HepG2 (cell line): ENCODE data around the gene UBE2D3. TPM values are rescaled to one million over a fixed set of nuclear protein-coding genes. Genes with fewer than 3 reads are reported as not detected.

Experiments used
- BHLHE40 ChIP-seq: IDR thresholded peaks from 2 replicates; pipeline ENCODE4 v1.6.1; 2011; ENCODE audit warnings: low read length, improper control_type of control experiment
- CEBPG ChIP-seq: IDR thresholded peaks from 2 replicates; pipeline ENCODE4 v1.6.1; 2016
- ELF3 ChIP-seq: IDR thresholded peaks from 2 replicates; pipeline ENCODE4 v1.6.1; 2016; ENCODE audit warnings: missing genetic modification reagents, missing compliant biosample characterization
- ELF4 ChIP-seq: sonication (generic); formaldehyde crosslinking; IDR thresholded peaks from 2 replicates; pipeline ENCODE4 v1.5.0; 2020; ENCODE audit warnings: missing genetic modification reagents, mild to moderate bottlenecking, moderate library complexity, borderline replicate concordance
- FOXC1 ChIP-seq: sonication (generic); formaldehyde crosslinking; IDR thresholded peaks from 2 replicates; pipeline ENCODE4 v1.8.0; 2022; ENCODE audit warnings: mild to moderate bottlenecking, missing genetic modification reagents, borderline replicate concordance
- HNRNPL ChIP-seq: fragments of 200-400 bp; formaldehyde crosslinking; IDR thresholded peaks from 2 replicates; pipeline ENCODE4 v1.6.1; 2017; ENCODE audit warnings: mild to moderate bottlenecking, low read depth, low read length
- HOXA7 ChIP-seq: sonication (generic); formaldehyde crosslinking; IDR thresholded peaks from 2 replicates; pipeline ENCODE4 v1.8.1; 2022; ENCODE audit warnings: mild to moderate bottlenecking, missing genetic modification reagents, moderate library complexity
- KLF16 ChIP-seq, 2 experiments: sonication (generic) in 1 of 2; formaldehyde crosslinking in 1 of 2; IDR thresholded peaks; 2 replicates each; pipeline versions ENCODE4 v1.6.1 to v1.8.0; 2016 to 2023; ENCODE audit warnings: missing genetic modification reagents in 2 of 2, missing compliant biosample characterization in 1 of 2
- MAZ ChIP-seq, 2 experiments: sonication (generic) in 1 of 2; formaldehyde crosslinking in 1 of 2; IDR thresholded peaks; 2 replicates each; pipeline versions ENCODE4 v1.5.0 to v1.6.1; 2012 to 2020; ENCODE audit warnings: low read depth in 2 of 2, mild to moderate bottlenecking in 2 of 2, borderline replicate concordance in 1 of 2, improper control_type of control experiment in 1 of 2, low read length in 1 of 2, missing genetic modification reagents in 1 of 2, moderate library complexity in 1 of 2
- MIXL1 ChIP-seq: IDR thresholded peaks from 2 replicates; pipeline ENCODE4 v1.6.1; 2016
- NFIB ChIP-seq: sonication (generic); formaldehyde crosslinking; IDR thresholded peaks from 2 replicates; pipeline ENCODE4 v1.9.0; 2021; ENCODE audit warnings: missing genetic modification reagents, mild to moderate bottlenecking, borderline replicate concordance
- NFKB2 ChIP-seq: sonication (generic); formaldehyde crosslinking; IDR thresholded peaks from 2 replicates; pipeline ENCODE4 v1.4.0; 2020; ENCODE audit warnings: missing genetic modification reagents, borderline replicate concordance
- PAX8 ChIP-seq: sonication (generic); formaldehyde crosslinking; IDR thresholded peaks from 2 replicates; pipeline ENCODE4 v1.8.0; 2022; ENCODE audit warnings: mild to moderate bottlenecking, missing genetic modification reagents, borderline replicate concordance
- PHF21A ChIP-seq: sonication (generic); formaldehyde crosslinking; IDR thresholded peaks from 2 replicates; pipeline ENCODE4 v1.5.0; 2020; ENCODE audit warnings: mild to moderate bottlenecking, missing genetic modification reagents
- PRPF4 ChIP-seq: fragments of 200-400 bp; formaldehyde crosslinking; IDR thresholded peaks from 2 replicates; pipeline ENCODE4 v1.6.1; 2016; ENCODE audit warnings: low read length, low read depth; ENCODE audit not compliant: poor library complexity, severe bottlenecking
- RNF2 ChIP-seq: fragments of 450-650 bp; conservative IDR thresholded peaks from 2 replicates; pipeline ENCODE4 v1.6.1; 2016; ENCODE audit warnings: low read depth
- TCF12 ChIP-seq, 2 experiments: fragments of 450-650 bp in 1 of 2; sonication (generic) in 1 of 2; formaldehyde crosslinking in 1 of 2; IDR thresholded peaks; 2 replicates each; pipeline versions ENCODE4 v1.6.1 to v1.8.0; 2017 to 2022; ENCODE audit warnings: antibody characterized with exemption in 1 of 2, mild to moderate bottlenecking in 1 of 2, missing genetic modification reagents in 1 of 2, moderate library complexity in 1 of 2
- ZKSCAN8 ChIP-seq: IDR thresholded peaks from 2 replicates; pipeline ENCODE4 v1.6.1; 2016; ENCODE audit warnings: borderline replicate concordance, missing genetic modification reagents, missing compliant biosample characterization
- ZNF12 ChIP-seq: sonication (generic); formaldehyde crosslinking; IDR thresholded peaks from 2 replicates; pipeline ENCODE4 v1.5.0; 2020; ENCODE audit warnings: missing genetic modification reagents
- ZNF430 ChIP-seq: sonication (generic); formaldehyde crosslinking; IDR thresholded peaks from 2 replicates; pipeline ENCODE4 v1.9.0; 2021; ENCODE audit warnings: mild to moderate bottlenecking, missing genetic modification reagents
- ZNF501 ChIP-seq: sonication (generic); formaldehyde crosslinking; IDR thresholded peaks from 2 replicates; pipeline ENCODE4 v1.5.1; 2020; ENCODE audit warnings: mild to moderate bottlenecking, moderate library complexity, missing genetic modification reagents
- ZNF543 ChIP-seq: sonication (generic); formaldehyde crosslinking; IDR thresholded peaks from 2 replicates; pipeline ENCODE4 v1.4.0; 2020; ENCODE audit warnings: mild to moderate bottlenecking, missing genetic modification reagents
- ZNF546 ChIP-seq: sonication (generic); formaldehyde crosslinking; conservative IDR thresholded peaks from 2 replicates; pipeline ENCODE4 v1.8.1; 2023; ENCODE audit warnings: mild to moderate bottlenecking, missing genetic modification reagents
- ZNF746 ChIP-seq: sonication (generic); formaldehyde crosslinking; IDR thresholded peaks from 2 replicates; pipeline ENCODE4 v1.8.0; 2022; ENCODE audit warnings: mild to moderate bottlenecking, missing genetic modification reagents
- ZNF749 ChIP-seq: sonication (generic); formaldehyde crosslinking; IDR thresholded peaks from 2 replicates; pipeline ENCODE4 v1.8.0; 2022; ENCODE audit warnings: mild to moderate bottlenecking, missing genetic modification reagents, moderate library complexity, borderline replicate concordance
- ZNF761 ChIP-seq: sonication (generic); formaldehyde crosslinking; conservative IDR thresholded peaks from 2 replicates; pipeline ENCODE4 v1.4.0; 2020; ENCODE audit warnings: mild to moderate bottlenecking, missing genetic modification reagents
- ZNF879 ChIP-seq: sonication (generic); formaldehyde crosslinking; IDR thresholded peaks from 2 replicates; pipeline ENCODE4 v1.8.1; 2023; ENCODE audit warnings: missing genetic modification reagents
- polyA plus RNA-seq, 8 experiments: library from polyadenylated mRNA; depleted of rRNA in 3 of 8; stranded (reverse) in 7 of 8; unstranded in 1 of 8; fragments of >200 nt; fragmentation: Illumina TruSeq in 4 of 8; extraction: Trizol in 4 of 8; gene quantifications; 2 replicates each; pipeline versions ENCODE4 v1.2.1 to v1.2.3, GENCODE V29; 2011 to 2016; ENCODE audit warnings: low read depth in 4 of 8, missing spikeins in 1 of 8, mixed read lengths in 1 of 8; ENCODE audit not compliant: insufficient read depth in 1 of 8
- total RNA-seq, 5 experiments: library from RNA; depleted of rRNA; stranded (reverse); fragments of >200 nt; fragmentation: Illumina TruSeq; extraction: Trizol; gene quantifications; 2 replicates each; pipeline ENCODE4 v1.2.3, GENCODE V29; 2016; ENCODE audit warnings: low read depth in 1 of 5
- TF ChIP-seq, protein P1 (sequence below): sonication (generic); formaldehyde crosslinking; IDR thresholded peaks from 2 replicates; pipeline ENCODE4 v1.4.0; 2020; ENCODE audit warnings: missing genetic modification reagents

Gene UBE2D3
- total and polyA plus RNA-seq, 2 of the 13 experiments (the other 11 are each of a cell fraction or from before 2014, with no cell fraction given) = 224 to 293 TPM

DNA sequence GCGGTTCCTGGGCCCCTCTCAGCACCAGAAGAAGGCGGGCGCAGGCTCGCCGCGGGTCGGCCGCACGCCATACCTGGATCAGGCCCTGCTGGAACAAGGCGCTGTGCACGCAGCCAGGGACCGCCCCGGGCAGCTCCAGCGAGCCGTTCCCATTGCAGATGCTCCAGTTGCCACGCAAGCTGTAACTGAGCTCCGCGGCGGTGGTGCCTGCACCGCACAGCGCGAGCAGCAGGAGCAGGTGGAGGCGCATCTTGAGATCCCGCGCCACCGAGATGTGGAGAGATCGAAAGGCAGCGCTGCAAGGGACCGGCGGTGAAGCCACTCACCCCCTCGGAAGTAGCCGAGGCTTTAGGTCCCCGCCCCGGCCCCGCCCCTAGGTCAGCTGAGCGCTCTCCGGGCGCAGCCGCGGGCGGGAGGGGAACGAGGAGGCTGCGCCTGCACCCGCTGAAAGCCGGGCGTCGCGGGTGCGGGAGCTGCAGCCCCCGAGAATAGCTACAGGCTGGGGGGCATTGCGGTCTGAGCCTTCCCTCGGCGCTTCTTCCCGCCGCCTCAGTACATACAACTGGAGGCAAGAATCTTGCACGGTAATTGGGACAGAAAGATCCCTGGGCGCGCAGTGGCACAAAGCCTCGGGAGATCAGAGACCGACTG lies 66.6 kb downstream of the UBE2D3 start, which contains the start of gene MANBA (continued):
- TF ChIP-seq ZNF761 (CRISPR knock-in tag) (peak; percentile 25; the same call in 1 of the 2 replicates), MAZ (IDR thresholded peaks at IDR 0.05; ENCODE audit: borderline replicate concordance, low read depth, low read length) (peak; percentile 56; the same call in 1 of the 2 replicates), MAZ (CRISPR knock-in tag; IDR thresholded peaks at IDR 0.05; ENCODE audit: low read depth) (peak; percentile 86), NFKB2 (CRISPR knock-in tag) (peak; percentile 68; the same call in 1 of the 2 replicates), FOXC1 (CRISPR knock-in tag) (peak; percentile 68), ZNF879 (CRISPR knock-in tag) (no peak; the same call in 1 of the 2 replicates), ZNF12 (CRISPR knock-in tag) (no peak), ZNF749 (peak; percentile 67; the same call in 1 of the 2 replicates), ZNF430 (CRISPR knock-in tag) (peak; percentile 90), TCF12 (IDR thresholded peaks at IDR 0.05) (no peak), TCF12 (CRISPR knock-in tag; IDR thresholded peaks at IDR 0.05) (no peak), HOXA7 (no peak), PHF21A (CRISPR knock-in tag) (0 out of 2 replicates have a peak, but pooled peaks have one; percentile 21), ZKSCAN8 (CRISPR knock-in tag) (peak; percentile 80; the same call in 1 of the 2 replicates), ELF3 (CRISPR knock-in tag) (peak; percentile 66; the same call in 1 of the 2 replicates), ELF4 (no peak), ZNF543 (CRISPR knock-in tag) (peak; percentile 82; the same call in 1 of the 2 replicates), PAX8 (CRISPR knock-in tag) (0 out of 2 replicates have a peak, but pooled peaks have one; percentile 62), ZNF746 (CRISPR knock-in tag) (no peak), ZNF546 (no peak; the same call in 1 of the 2 replicates), NFIB (CRISPR knock-in tag) (0 out of 2 replicates have a peak, but pooled peaks have one; percentile 28), HNRNPL (0 out of 2 replicates have a peak, but pooled peaks have one; percentile 59), KLF16 (CRISPR knock-in tag; IDR thresholded peaks at IDR 0.05) (peak in 1 of 2 experiments; percentile 61; a peak in 2 of 4 replicates), MIXL1 (CRISPR knock-in tag) (0 out of 2 replicates have a peak, but pooled peaks have one; percentile 11), BHLHE40 (peak; percentile 30; the same call in 1 of the 2 replicates), CEBPG (CRISPR knock-in tag) (no peak), ZNF501 (CRISPR knock-in tag) (peak; percentile 67; the same call in 1 of the 2 replicates), RNF2 (no peak), PRPF4 (no peak)
- TF ChIP-seq, protein P1, sequence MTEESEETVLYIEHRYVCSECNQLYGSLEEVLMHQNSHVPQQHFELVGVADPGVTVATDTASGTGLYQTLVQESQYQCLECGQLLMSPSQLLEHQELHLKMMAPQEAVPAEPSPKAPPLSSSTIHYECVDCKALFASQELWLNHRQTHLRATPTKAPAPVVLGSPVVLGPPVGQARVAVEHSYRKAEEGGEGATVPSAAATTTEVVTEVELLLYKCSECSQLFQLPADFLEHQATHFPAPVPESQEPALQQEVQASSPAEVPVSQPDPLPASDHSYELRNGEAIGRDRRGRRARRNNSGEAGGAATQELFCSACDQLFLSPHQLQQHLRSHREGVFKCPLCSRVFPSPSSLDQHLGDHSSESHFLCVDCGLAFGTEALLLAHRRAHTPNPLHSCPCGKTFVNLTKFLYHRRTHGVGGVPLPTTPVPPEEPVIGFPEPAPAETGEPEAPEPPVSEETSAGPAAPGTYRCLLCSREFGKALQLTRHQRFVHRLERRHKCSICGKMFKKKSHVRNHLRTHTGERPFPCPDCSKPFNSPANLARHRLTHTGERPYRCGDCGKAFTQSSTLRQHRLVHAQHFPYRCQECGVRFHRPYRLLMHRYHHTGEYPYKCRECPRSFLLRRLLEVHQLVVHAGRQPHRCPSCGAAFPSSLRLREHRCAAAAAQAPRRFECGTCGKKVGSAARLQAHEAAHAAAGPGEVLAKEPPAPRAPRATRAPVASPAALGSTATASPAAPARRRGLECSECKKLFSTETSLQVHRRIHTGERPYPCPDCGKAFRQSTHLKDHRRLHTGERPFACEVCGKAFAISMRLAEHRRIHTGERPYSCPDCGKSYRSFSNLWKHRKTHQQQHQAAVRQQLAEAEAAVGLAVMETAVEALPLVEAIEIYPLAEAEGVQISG (CRISPR knock-in tag) = peak; percentile 75
